ENCODE results near the gene KLHL5.

- TF ChIP-seq, protein P1, sequence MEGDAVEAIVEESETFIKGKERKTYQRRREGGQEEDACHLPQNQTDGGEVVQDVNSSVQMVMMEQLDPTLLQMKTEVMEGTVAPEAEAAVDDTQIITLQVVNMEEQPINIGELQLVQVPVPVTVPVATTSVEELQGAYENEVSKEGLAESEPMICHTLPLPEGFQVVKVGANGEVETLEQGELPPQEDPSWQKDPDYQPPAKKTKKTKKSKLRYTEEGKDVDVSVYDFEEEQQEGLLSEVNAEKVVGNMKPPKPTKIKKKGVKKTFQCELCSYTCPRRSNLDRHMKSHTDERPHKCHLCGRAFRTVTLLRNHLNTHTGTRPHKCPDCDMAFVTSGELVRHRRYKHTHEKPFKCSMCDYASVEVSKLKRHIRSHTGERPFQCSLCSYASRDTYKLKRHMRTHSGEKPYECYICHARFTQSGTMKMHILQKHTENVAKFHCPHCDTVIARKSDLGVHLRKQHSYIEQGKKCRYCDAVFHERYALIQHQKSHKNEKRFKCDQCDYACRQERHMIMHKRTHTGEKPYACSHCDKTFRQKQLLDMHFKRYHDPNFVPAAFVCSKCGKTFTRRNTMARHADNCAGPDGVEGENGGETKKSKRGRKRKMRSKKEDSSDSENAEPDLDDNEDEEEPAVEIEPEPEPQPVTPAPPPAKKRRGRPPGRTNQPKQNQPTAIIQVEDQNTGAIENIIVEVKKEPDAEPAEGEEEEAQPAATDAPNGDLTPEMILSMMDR (IDR thresholded peaks at IDR 0.05), result no peak
- TF ChIP-seq ZFX (IDR thresholded peaks at IDR 0.05; ENCODE audit: borderline replicate concordance), result no peak
These were observed 107.4 kb downstream of the KLHL5 start for GRCh38 chr4:39169426-39169825.
